CD4-positive, alpha-beta T cell treated with Interleukin-12 subunit alpha and Interleukin-12 subunit beta, for 1 hour (primary cell): Measurements from ENCODE around the gene WFS1.

Experiments
- DNase-seq: peaks from one replicate; pipeline ENCODE4 v3.0.0-alpha.2; 2020

The WFS1 gene

GRCh38 chr4:6342530-6343293 is 73.1 kb downstream of the WFS1 start:
- no peak for DNase-seq

GRCh38 chr4:6343939-6344408 is 74.3 kb downstream of the WFS1 start:
- no peak for DNase-seq

- no peak for DNase-seq
These were observed 75.6 kb downstream of the WFS1 start for GRCh38 chr4:6345096-6345830.

- no peak for DNase-seq
These were observed 76.2 kb downstream of the WFS1 start for GRCh38 chr4:6345866-6346265.

DNA sequence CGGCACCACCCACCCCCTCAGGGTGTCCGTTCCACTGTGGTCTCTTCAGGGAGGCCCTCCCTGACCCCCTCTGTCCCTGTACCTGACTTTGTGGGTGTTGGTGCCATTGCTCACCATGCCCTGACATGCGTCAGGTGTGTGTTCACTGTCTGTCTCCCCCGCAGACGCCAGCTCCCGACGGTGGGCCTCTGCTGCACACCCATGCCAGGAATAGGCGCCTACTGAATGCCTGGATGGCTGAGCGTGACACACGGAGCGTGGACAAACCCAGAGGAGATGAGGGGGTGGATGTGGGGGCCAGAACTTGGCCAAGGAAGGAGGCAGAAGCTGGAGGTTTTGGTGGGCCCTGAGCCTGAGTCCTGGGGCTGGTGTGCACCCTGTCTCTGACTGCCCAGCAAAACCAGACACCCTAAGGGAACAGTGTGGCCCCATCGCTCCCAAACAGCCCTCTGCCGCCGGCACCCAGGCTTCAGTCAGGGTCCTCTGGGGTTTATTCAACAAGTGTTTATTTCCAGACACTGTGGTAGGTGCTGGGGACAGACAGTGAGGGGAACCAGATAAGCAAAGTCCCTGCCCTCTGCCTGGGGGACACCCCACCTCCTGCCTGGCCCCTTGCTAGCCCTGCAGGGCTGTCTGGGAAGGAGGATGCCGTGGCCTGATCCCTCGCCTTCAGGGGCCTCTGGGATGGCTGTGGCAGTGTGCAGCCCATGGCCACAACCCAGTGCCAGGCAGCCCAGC is 76.9 kb downstream of the WFS1 start:
- DNase-seq: no peak

GRCh38 chr4:6347511-6348045 is 77.9 kb downstream of the WFS1 start:
- DNase-seq: no peak

DNA sequence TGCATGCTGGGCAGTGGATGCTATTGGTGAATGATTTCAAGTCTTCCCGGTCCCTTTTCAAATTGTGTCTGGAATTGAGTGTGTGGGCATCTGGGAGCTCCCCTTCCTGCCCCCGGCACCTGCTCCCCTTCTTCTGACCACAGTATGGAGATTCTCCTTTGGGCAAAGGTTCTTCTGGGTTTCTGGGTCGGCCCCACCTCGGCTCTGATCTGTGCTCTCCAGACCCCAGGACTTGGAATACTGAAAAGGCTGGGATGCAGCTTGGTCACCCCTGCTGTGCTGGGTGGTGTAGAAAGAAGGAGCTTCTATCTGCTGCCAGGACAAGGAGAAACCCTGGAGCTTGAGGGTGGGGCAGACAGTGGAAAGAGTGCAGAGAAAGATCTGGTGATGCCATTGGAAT is 78.8 kb downstream of the WFS1 start:
- no peak for DNase-seq

GRCh38 chr4:6349896-6350603 is 80.4 kb downstream of the WFS1 start:
- no peak for DNase-seq

DNA sequence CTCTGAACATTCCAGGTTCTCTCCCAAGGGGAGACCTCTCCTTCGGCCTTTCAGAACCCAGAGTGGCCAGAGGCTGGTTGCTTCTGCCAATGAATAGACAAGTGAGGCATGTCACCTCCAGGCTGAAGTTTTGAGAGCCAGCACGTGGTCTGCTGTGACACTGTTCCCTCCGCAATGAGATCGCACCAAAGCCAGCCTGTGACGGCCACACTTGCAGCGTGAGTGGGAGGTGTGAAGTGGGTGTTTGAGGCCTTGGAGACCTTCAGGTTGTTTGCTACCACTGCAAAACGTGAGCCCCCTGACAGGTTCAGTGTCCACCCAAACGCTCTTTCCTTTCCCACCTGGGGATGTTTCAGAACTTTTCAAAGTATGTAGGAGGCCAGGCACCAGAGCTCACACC is 81.0 kb downstream of the WFS1 start:
- DNase-seq: no peak

GRCh38 chr4:6351246-6352000 is 81.8 kb downstream of the WFS1 start:
- no peak for DNase-seq

GRCh38 chr4:6352031-6352692 is 82.5 kb downstream of the WFS1 start:
- DNase-seq: no peak
